NCI-H748 treated with DMSO at 0.1 percent for 48 hours (cell line): ENCODE measurements around the gene PRKAR1B.

Source experiments
- DNase-seq: peaks from one replicate; lab custom pipeline; 2025; lab: John Stamatoyannopoulos, UW

Gene PRKAR1B

DNA sequence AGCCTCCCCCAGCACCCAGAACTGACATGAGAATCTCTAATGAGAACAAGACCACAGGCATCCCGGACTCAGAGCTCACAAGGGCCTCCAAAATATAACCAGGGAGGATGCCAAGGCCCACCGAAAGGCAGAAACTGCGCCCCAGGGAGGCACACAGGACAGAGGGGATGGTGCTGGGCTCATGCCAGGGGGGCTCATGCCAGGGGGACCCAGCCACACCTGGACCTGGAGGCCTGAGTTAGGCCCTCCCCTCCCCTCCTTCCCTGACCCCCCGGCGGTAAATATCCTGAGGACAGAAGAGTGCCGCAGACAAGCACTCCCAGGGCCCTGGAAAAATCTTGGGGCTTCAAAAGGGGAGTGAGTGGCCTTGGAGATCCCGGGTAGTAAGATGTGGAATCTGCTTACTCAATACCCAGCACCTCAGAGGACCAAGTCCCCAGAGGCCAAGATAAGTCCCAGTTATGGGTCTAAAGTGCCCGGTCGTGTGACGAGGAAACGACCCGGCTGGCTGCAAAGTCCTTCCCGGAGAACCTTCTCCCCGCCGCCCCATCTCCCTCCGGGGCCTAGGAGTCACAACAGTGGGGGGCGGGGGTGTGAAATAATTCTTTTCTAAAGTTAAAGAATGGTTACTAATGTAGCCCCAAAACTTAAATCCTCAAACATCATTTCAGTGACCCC lies 219.3 kb downstream of the PRKAR1B start:
- no peak for DNase-seq

- DNase-seq: no peak
These were observed 220.0 kb downstream of the PRKAR1B start for GRCh38 chr7:506921-507622.

GRCh38 chr7:506391-506831 lies 220.7 kb downstream of the PRKAR1B start:
- no peak for DNase-seq

DNA sequence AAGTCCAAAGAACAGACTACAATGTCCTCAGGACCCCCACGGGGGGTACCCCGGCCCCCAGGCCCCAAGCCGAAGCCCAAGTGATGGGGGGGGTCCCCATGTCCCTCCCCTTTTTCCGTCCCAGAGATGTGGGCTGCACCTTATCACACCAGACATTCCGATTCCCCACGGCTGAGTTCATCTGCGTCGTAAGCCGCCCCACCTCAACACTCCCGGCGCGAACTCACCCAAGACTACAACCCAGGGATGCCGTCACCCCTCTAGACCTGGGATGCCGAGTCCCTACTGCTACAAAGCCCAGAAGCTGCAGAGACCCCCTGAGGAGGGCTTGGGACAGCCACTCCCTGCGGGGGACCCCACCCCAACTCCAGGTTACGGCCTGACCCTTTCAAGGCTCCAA lies 221.9 kb downstream of the PRKAR1B start:
- no peak for DNase-seq

DNA sequence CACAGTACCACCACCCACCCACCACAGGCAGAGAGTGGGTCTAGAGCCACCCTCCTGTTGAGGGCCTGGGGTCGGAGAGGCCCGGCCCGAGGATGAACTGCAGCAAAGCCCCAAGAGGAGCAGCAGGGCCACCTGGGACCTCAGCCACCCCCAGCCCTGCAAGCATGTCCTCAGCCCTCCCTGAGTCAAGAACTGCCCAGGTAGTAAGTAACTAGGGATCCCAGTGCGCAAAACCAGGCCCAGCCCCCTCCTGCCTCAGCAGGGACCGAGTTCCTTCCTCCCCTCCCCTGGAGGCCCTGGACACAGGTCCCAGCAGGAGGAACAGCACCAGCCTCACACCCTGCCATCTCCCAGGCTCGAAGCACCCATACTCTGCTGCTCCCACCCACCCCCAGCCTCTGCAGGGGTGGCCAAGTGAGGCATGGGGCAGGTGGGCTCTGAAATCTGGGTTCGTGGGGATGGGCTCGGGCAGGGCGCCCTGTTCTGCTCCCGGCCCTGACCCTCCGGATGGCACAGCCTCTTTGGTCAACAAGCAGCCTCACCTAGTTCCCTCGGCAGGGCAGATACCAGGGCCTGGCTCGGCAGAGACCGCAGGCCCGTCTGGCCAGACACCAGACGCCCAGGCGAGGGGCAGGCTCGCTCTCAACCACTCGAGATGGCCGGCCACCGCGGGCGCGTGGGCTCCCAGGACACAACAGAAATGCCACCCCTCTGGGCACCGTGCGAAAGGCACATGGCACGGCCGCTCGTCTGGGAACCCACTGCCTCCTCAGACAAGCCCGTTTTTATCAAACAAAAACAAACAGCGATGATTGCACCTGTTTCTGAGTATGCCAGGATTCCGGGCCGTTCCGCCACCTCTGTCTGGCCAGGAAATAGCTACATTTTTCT lies 222.6 kb downstream of the PRKAR1B start:
- DNase-seq: no peak

GRCh38 chr7:503575-504111 lies 223.4 kb downstream of the PRKAR1B start:
- DNase-seq: no peak

- DNase-seq: no peak
These were observed 224.8 kb downstream of the PRKAR1B start for GRCh38 chr7:502296-502695.

GRCh38 chr7:501526-501925 lies 225.6 kb downstream of the PRKAR1B start:
- DNase-seq: no peak

DNA sequence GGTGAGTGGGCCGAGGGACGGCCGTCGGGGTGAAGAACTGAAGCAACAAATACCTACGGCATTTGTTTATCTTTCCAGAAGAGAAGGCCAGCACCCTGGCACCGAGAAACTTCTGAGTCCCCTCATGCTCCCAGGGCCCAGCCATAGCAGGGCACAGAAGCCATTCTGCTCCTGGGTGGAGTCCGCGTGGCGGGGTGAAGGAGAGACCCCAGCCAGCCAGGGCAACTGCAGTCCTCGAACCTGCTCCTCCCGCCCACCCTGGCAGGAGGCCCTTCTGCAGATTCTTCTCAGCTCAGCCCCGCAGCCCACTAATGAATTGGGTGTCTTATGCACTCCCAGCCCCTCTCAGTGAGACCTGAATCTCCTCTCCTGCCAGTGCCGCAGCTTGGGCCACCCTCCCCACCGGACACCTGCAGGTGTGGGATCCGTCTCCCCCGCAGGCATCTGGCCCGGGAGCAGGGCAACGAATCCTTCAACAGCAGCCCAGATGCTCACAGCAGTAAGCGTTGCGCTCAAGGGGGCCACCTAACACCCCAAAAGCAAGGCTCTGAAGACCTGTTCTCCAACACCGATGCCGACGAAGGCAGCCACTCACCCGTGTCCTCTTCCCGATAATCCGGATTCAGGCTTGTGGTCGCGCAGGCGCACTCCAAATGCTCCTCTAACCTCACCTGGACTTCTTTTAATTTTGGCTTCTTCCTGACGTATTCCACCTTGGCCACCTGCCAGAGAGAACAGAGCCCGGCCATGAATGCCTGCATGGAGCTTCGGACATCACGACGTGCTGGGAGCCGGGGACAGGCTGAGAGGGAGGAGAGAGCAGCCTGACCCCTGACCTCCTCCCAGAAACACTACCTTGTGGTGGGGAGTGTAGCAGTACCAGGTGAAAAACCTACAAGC lies 226.3 kb downstream of the PRKAR1B start:
- DNase-seq: no peak

- DNase-seq: no peak
These were observed 227.1 kb downstream of the PRKAR1B start for GRCh38 chr7:499853-500485.
